Mesodermal cell (in vitro differentiated cells): ENCODE data around the gene FAM83G.

ENCODE experiments used
- H3K27ac ChIP-seq: 2 replicates; pipeline ENCODE4 v1.7.0; 2013; ENCODE audit warnings: mild to moderate bottlenecking, low read depth, low read length, moderate library complexity; ENCODE audit not compliant: severe bottlenecking
- H3K36me3 ChIP-seq: 2 replicates; pipeline ENCODE4 v1.7.1; 2013; ENCODE audit warnings: mild to moderate bottlenecking, low read length, moderate library complexity; ENCODE audit not compliant: control insufficient read depth, insufficient read depth
- H3K4me1 ChIP-seq: one replicate; pipeline ENCODE4 v1.7.1; 2013; ENCODE audit warnings: mild to moderate bottlenecking, low read length; ENCODE audit not compliant: insufficient read depth, control insufficient read depth, poor library complexity, severe bottlenecking
- H3K4me3 ChIP-seq: 2 replicates; pipeline ENCODE4 v1.7.0; 2013; ENCODE audit warnings: low read length, control low read depth, mild to moderate bottlenecking; ENCODE audit not compliant: insufficient read depth, poor library complexity, severe bottlenecking; ENCODE audit errors: extremely low read depth
- H3K9me3 ChIP-seq: 2 replicates; pipeline ENCODE4 v1.7.1; 2013; ENCODE audit warnings: mild to moderate bottlenecking, low read length, moderate library complexity; ENCODE audit not compliant: control insufficient read depth
- WGBS, 2 experiments: methylation state at CpG; one replicate each; pipeline ENCODE4 v1.1.5; 2013; ENCODE audit warnings: missing lambda C conversion rate in 2 of 2; ENCODE audit not compliant: insufficient coverage in 2 of 2; 5-methylcytosine and 5-hydroxymethylcytosine counted together

The FAM83G gene

DNA sequence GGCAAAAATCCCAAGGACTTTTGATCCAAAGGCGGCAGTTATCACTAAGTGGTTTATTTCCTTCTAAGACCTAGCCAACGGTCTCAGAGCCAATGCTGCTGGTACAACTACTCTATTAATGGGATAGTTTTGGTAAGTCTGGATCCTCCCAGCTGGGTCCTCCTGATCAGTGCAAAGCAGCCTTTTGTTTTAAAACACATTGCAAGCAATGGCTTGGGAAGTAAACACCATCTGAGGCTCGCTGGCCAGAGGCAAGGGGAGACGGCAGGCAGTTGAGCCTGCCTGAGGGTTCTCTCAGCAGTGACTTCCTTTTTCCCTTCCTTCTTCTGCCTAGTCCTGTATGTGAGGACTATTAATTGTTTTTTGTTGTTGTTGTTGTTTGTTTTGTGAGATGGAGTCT is 54.2 kb downstream of the FAM83G start:
- Histone ChIP-seq H3K9me3 (no peaks in the 10 kb centered on the region), H3K4me3 (no peak overlapping the region), H3K4me1 (no peaks in the 10 kb centered on the region), H3K36me3 (no peaks in the 10 kb centered on the region), H3K27ac (no peak overlapping the region)
- 82 to 93% methylated on average over 2 of the region's 4 CpGs for WGBS, 2 experiments

DNA sequence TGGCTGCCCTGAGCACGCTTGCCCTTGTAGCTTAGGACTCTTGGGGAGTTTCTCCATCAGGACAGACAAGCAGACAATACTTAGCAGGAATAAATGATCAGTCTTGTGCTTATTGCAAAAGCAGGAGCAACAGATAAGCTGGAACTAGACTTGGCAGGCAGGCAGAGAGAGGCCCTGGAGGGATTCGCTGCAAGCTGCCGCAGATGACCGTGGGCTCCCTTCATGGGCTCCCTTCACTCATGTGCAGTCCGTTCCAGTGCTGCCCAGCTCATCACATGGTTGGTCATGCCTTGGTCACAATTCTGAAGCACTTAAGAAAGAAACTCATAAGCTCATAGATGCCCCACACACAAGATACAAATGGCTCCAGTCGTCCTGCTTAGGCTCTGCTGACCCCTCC is 55.0 kb downstream of the FAM83G start:
- no peak overlapping the region for H3K4me3 ChIP-seq

DNA sequence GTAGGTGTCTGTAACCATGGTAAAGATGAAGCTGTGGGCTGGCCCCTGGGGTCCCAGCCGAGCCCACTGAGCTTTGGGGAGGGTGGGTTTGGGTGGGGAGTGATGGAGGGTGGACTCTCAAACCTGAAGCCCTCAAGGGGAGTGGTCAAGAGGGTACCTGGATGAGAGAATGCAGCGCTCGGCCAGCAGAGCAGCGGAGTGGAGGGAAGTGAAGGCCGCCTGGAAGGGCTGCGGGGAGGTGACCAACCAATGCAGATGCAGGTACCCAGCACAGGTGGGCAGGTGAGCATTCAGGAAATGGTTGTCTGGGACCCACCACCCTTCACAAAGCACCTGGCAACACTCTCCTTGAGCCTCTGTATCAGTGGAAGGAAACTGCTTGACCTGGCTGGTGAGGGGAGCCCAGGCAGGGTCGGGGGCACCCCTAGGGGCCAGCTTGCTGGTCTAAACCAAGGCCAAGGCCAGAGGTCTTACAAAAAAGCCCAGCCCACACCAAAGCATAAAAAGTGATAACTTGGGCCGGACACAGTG is 56.0 kb downstream of the FAM83G start:
- 91 to 95% methylated on average over 7 to 8 of the region's 8 CpGs for WGBS, 2 experiments
- Histone ChIP-seq H3K4me3 (no peak overlapping the region), H3K4me1 (no peaks in the 10 kb centered on the region), H3K27ac (no peak overlapping the region), H3K9me3 (no peaks in the 10 kb centered on the region), H3K36me3 (no peaks in the 10 kb centered on the region)

More for the DNA sequence above, 55.0 kb downstream of the FAM83G start:
- no peaks in the 10 kb centered on the region for H3K36me3 ChIP-seq
- H3K9me3 ChIP-seq = no peaks in the 10 kb centered on the region
- H3K4me1 ChIP-seq = no peaks in the 10 kb centered on the region
- H3K27ac ChIP-seq = no peak overlapping the region
- WGBS, 2 experiments = 96 to 98% methylated on average over 5 of the region's 6 CpGs

DNA sequence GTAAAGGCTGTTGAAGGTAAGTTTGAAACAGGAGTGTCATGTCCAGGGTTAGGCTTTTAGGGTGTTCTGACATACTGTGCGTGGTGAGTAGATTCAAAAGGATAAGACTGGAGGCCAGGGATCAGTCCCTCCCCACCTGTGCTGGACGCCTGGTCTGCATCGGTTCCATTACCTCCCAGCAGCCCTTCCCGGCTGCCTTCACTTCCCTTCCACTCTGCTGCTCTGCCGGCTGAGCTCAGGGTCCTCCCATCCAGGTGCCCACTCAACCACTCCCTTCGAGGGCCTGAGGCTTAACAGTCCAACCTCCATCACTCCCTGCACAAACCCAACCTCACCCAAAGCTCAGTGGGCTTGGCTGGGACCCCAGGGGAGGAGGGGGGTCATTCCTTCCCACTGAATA is 56.7 kb downstream of the FAM83G start:
- Histone ChIP-seq H3K4me3 (no peak overlapping the region), H3K27ac (no peak overlapping the region), H3K9me3 (no peaks in the 10 kb centered on the region), H3K4me1 (no peaks in the 10 kb centered on the region), H3K36me3 (no peaks in the 10 kb centered on the region)
- 85 to 86% methylated on average over 5 of the region's 6 CpGs for WGBS, 2 experiments

DNA sequence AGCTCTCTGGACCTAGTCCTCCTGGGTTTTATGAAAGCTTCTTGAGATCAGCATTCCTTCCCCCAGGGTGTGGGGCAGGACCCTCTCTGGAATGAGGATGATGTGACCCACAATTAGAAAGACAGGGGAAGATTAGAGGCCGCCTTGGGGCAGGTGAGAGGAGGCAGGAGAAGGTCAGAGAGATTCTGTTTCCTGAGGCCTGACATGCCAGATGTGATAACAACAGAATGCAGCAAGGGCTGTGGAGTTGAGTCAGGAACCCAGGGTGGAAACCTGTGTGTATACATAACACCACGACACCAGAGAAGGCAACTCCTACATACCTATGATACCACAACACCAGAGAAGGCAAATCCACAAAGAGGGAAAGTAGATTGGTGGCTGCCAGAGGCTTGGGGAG is 58.0 kb downstream of the FAM83G start:
- Histone ChIP-seq H3K4me3 (no peak overlapping the region), H3K36me3 (no peaks in the 10 kb centered on the region), H3K9me3 (no peaks in the 10 kb centered on the region), H3K27ac (no peak overlapping the region), H3K4me1 (no peaks in the 10 kb centered on the region)
- 60 to 67% methylated on average over 1 of the region's 2 CpGs for WGBS, 2 experiments

DNA sequence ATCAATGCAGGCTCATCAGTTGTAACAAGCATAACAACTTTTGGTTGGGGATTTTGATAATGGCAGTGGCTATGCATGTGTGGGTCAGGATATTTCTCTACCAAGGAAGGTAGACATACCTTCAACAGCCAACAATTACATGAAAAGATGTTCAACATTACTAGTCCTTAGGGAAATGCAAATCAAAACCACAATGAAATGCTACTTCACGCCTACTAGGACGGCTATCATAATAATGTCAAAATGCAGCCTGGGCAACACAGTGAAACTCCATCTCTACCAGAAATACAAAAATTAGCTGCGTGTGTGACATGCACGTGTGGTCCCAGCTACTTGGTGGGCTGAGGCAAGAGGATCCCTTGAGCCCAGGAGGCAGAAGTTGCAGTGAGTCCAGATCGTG is 59.9 kb downstream of the FAM83G start:
- Histone ChIP-seq H3K4me3 (no peak overlapping the region), H3K4me1 (no peaks in the 10 kb centered on the region), H3K9me3 (no peaks in the 10 kb centered on the region), H3K36me3 (no peaks in the 10 kb centered on the region), H3K27ac (no peak overlapping the region)
- 92% methylated on average over 5 of the region's 5 CpGs for WGBS, 2 experiments

DNA sequence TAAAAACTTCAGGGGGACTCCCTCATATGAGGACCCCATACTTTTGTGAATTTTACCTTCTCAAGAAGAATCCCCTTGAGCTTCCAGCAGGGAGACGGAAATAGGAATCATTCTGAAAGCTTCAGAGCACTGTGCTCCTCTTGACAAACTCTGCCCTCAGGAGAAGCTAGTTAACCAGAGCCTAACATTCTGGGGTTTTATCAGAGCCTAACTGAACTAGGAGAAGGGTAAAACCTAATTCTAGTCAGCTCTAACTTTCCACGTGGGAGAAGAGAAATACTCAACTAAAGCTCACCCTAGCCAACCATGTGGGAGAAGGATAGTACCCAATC is 65.9 kb downstream of the FAM83G start:
- H3K4me3 ChIP-seq = no peak overlapping the region
- 63% methylated on average over 1 of the region's 2 CpGs; no CpG with 5 or more reads in 1 of the 2 experiments for WGBS, 2 experiments
- no peaks in the 10 kb centered on the region for H3K9me3 ChIP-seq
- no peak overlapping the region for H3K27ac ChIP-seq
- no peaks in the 10 kb centered on the region for H3K4me1 ChIP-seq
- H3K36me3 ChIP-seq = no peaks in the 10 kb centered on the region

DNA sequence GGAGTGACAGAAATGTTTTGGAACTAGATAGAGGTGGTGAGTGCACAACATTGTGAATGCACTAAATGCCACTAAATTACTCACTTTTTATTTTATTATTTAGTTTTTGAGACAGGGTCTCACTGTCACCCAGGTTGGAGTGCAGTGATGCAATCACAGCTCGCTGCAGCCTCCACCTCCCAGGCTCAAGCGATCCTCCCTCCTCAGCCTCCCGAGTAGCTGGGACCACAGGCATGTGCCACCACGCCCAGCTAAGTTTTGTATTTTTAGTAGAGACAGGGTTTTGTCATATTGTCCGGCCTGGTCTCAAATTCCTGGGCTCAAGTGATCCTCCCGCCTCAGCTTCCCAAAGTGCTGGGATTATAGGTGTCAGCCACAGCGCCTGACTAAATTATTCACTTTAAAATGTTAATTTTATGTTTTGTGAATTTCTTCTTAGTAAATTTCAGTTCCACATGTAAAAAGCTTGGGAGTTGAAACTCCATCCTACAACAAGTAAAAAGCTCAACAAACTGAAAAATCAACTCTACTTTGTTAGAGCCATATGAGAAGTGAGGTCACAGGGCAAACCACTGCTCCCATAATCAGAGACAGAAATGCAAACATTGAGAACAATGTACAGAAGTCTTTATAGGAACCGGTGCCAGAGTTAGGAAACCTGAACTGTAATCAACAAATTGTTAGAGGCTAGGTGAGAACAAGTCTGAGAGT is 66.4 kb downstream of the FAM83G start:
- Histone ChIP-seq H3K36me3 (peaks cover 3% of the 10 kb centered on the region), H3K27ac (no peak overlapping the region)
- 97 to 100% methylated on average over 4 to 6 of the region's 8 CpGs for WGBS, 2 experiments

DNA sequence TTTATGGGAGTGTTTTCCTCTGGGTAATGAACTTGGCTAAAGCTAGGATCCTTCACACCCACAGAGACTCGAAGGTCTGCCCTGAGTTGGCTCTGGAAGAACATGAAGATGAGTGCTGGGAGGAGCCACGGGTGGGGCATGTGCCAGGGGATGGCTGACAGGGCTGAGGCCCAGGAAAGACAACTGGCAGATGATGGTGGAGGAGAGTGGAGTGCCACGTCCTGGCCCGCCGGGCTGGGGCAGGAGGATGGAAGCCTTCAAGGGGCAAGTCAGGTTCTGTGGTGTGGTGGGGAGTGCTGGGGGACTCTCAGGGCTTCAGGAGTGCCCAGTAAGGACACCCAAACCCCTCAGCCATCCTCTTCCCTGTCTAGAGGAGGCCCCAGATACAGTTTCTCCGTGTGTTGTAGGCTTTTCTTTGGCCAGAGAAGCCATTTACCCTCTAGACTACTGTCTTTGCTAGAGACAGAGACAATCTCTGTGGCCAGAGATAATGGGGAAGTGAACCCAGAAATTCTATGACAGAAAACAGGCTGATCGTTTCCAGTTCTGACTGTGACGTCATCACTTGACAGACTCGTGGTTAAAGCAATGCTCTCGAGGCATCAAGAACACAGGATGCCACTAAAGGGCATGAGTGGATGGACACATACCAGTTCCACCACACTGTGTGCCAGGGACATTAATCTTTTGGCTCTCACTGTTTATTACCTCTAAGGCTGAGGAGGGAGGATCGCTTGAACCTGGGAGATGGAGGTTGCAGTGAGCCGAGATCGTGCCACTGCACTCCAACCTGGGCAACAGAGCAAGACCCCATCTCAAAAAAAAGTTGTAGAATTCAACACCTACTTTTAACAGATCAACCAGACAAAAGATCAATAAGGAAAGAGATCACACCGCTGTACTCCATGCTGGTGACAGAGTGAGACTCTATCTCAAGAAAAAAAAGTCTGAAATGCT is 71.2 kb downstream of the FAM83G start:
- Histone ChIP-seq H3K4me1 (no peaks in the 10 kb centered on the region), H3K9me3 (no peaks in the 10 kb centered on the region), H3K27ac (no peak overlapping the region), H3K4me3 (no peak overlapping the region), H3K36me3 (peaks cover 37% of the 10 kb centered on the region)
- 91 to 96% methylated on average over 6 to 8 of the region's 14 CpGs for WGBS, 2 experiments

More for the DNA sequence above, 66.4 kb downstream of the FAM83G start:
- H3K9me3 ChIP-seq = no peaks in the 10 kb centered on the region
- H3K4me1 ChIP-seq = no peaks in the 10 kb centered on the region
- no peak overlapping the region for H3K4me3 ChIP-seq

DNA sequence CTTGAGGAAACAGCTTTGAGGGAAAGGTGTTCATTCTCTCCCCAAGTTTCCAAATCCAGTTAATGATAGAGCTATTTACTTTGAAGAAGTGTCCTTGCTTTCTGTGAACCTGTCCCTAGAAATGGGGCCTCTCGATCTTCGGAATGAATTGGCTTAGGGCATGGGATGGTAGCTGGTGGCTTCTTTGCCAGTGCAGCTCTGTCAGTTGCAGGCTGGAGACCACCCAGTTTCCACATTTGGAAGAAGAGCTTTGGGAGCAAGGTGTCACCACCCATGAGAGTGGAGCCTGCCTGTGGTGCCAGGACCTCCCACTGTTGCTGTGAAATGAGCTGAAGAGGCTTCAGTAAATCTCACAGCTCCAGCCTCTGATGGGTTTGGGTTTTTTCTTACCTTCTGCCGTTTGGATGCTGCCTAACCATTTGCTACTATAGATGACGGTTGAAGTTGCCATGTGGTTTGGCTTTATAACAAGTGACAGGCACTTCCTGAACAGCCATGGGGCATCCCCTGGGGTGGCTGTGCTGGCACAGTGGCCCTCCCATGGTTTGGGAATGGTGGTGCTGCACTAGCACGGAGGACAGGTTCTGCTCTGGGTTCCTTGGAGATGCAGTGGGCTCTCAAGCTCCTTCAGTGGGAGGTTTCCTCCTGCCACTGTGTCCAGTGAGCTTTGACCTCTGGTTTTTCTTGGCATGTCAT is 72.1 kb downstream of the FAM83G start:
- Histone ChIP-seq H3K4me1 (no peaks in the 10 kb centered on the region), H3K36me3 (peaks cover 39% of the 10 kb centered on the region), H3K9me3 (no peaks in the 10 kb centered on the region), H3K27ac (no peak overlapping the region), H3K4me3 (no peak overlapping the region)
- 93 to 96% methylated on average over 4 to 5 of the region's 5 CpGs for WGBS, 2 experiments
